Keratinocyte (primary cell): Measurements from ENCODE around the gene ADGRL3. TPM values are rescaled to one million over a fixed set of nuclear protein-coding genes. Genes with fewer than 3 reads are reported as not detected.

Experiments used
- DNase-seq: peaks from one replicate; pipeline ENCODE4 v3.0.0-alpha.2; 2011; ENCODE audit warnings: low read depth, missing footprints, low spot score
- FAIRE-seq: peaks from 2 replicates; lab custom pipeline; 2011; peaks lifted over from hg19 to GRCh38; lab: Jason Lieb, UNC
- H2AFZ ChIP-seq: 2 replicates; pipeline ENCODE4 v1.6.0; 2012; ENCODE audit warnings: low read length, control low read depth, inconsistent platforms; ENCODE audit not compliant: control insufficient read depth
- H3K27ac ChIP-seq: 2 replicates; pipeline ENCODE4 v1.5.1; 2011; ENCODE audit warnings: low read length; ENCODE audit not compliant: control insufficient read depth, insufficient read depth
- H3K27me3 ChIP-seq: 3 replicates; pipeline ENCODE4 v1.6.0; 2011; ENCODE audit warnings: low read length; ENCODE audit not compliant: control insufficient read depth, insufficient read depth; ENCODE audit errors: extremely low read depth
- H3K36me3 ChIP-seq, 2 experiments: 2 replicates in 1 of 2; 3 replicates in 1 of 2; pipeline ENCODE4 v1.5.1; 2011; ENCODE audit warnings: low read length in 2 of 2, mild to moderate bottlenecking in 1 of 2; ENCODE audit not compliant: control insufficient read depth in 2 of 2, insufficient read depth in 2 of 2; ENCODE audit errors: extremely low read depth in 1 of 2
- H3K4me1 ChIP-seq: 3 replicates; pipeline ENCODE4 v1.5.1; 2011; ENCODE audit warnings: low read length; ENCODE audit not compliant: control insufficient read depth, insufficient read depth; ENCODE audit errors: extremely low read depth
- H3K4me2 ChIP-seq: 3 replicates; pipeline ENCODE4 v1.6.0; 2011; ENCODE audit warnings: low read depth, low read length; ENCODE audit not compliant: control insufficient read depth, insufficient read depth; ENCODE audit errors: extremely low read depth
- H3K4me3 ChIP-seq, 3 experiments: fragments of 200-600 bp in 1 of 3; sonication (generic) in 1 of 3; 2 replicates in 2 of 3; 3 replicates in 1 of 3; pipeline ENCODE4 v1.5.1; 2011 to 2016; ENCODE audit warnings: low read length in 3 of 3, mild to moderate bottlenecking in 3 of 3, control low read depth in 2 of 3, inconsistent platforms in 1 of 3, low read depth in 1 of 3, mixed read lengths in 1 of 3, mixed run types in 1 of 3, moderate library complexity in 1 of 3; ENCODE audit not compliant: control insufficient read depth in 2 of 3, insufficient read depth in 2 of 3; ENCODE audit errors: extremely low read depth in 1 of 3
- H3K79me2 ChIP-seq: 2 replicates; pipeline ENCODE4 v1.6.0; 2012; ENCODE audit warnings: low read length; ENCODE audit not compliant: control insufficient read depth, insufficient read depth
- H3K9ac ChIP-seq: 3 replicates; pipeline ENCODE4 v1.6.0; 2011; ENCODE audit warnings: low read length; ENCODE audit not compliant: control insufficient read depth, insufficient read depth; ENCODE audit errors: extremely low read depth
- H3K9me1 ChIP-seq: 3 replicates; pipeline ENCODE4 v1.6.0; 2011; ENCODE audit warnings: low read length; ENCODE audit not compliant: control insufficient read depth, insufficient read depth; ENCODE audit errors: extremely low read depth
- H3K9me3 ChIP-seq: 2 replicates; pipeline ENCODE4 v1.5.1; 2012; ENCODE audit warnings: low read depth, low read length; ENCODE audit not compliant: control insufficient read depth
- H4K20me1 ChIP-seq: 3 replicates; pipeline ENCODE4 v1.6.0; 2011; ENCODE audit warnings: low read length; ENCODE audit not compliant: control insufficient read depth, insufficient read depth; ENCODE audit errors: extremely low read depth
- EZH2 ChIP-seq: IDR thresholded peaks from one replicate; pipeline ENCODE4 v1.6.1; 2012; ENCODE audit warnings: inconsistent platforms, mild to moderate bottlenecking, low read length, moderate library complexity
- dilution Hi-C: fragments of 300-500 bp; cut with MboI; formaldehyde crosslinking; loops from one replicate; pipeline ENCODE4 v1.7.0; 2020; ENCODE audit warnings: low sequenced_read_pairs; ENCODE audit not compliant: extremely low pct_ligation_motif_present
- polyA plus RNA-seq, 5 experiments: library from polyadenylated mRNA; depleted of rRNA in 3 of 5; stranded (reverse) in 3 of 5; stranded (forward) in 1 of 5; unstranded in 1 of 5; fragments of >200 nt; gene quantifications; 1 replicate in 1 of 5; 2 replicates in 3 of 5; 3 replicates in 1 of 5; pipeline versions ENCODE4 v1.2.1 to v1.2.3, GENCODE V29; 2011 to 2012; ENCODE audit warnings: missing spikeins in 2 of 5, low read depth in 1 of 5, low replicate concordance in 1 of 5
- TF ChIP-seq, protein P1 (sequence below), 3 experiments: IDR thresholded peaks in 1 of 3; conservative IDR thresholded peaks in 1 of 3; optimal IDR thresholded peaks in 1 of 3; 2 replicates in 2 of 3; 3 replicates in 1 of 3; pipeline versions ENCODE3 to v1.5.1; 2011; ENCODE audit warnings: low read length in 3 of 3, mild to moderate bottlenecking in 3 of 3, moderate library complexity in 2 of 3, control low read depth in 1 of 3, inconsistent platforms in 1 of 3; ENCODE audit not compliant: insufficient read depth in 2 of 3; ENCODE audit errors: extremely low read depth in 1 of 3

ADGRL3 gene
- polyA plus RNA-seq, 1 donor (not counting 4 experiments of a cell fraction or from before 2014, with no cell fraction given): 0.18 TPM

DNA sequence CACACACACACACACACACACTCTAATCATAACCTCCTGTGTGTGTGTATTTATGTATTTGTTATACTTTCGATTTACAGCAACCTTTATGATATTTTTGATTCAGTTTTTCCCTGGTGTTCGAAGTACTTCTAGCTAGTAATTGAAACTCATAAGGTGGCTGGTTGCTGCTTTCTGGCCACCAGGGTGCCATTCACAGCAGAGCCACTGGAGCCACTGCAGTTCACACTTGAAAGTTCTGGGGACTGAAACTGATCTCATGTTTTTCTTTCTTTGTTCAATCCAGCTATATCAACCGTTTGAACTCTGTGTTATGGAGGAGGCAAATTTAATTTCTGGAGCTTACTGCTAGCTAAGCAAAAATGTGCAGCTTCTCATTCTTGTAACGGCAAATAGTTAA lies 419.4 kb downstream of the ADGRL3 start:
- Histone ChIP-seq H3K4me1 (no peaks in the 10 kb centered on the region), H3K79me2 (no peaks in the 10 kb centered on the region), H3K9me1 (no peaks in the 10 kb centered on the region), H3K27ac (no peak overlapping the region), H3K9me3 (no peaks in the 10 kb centered on the region), H2AFZ (no peak overlapping the region), H4K20me1 (no peaks in the 10 kb centered on the region), H3K4me3 (no peak overlapping the region), H3K36me3 (no peaks in the 10 kb centered on the region), H3K9ac (no peak overlapping the region), H3K27me3 (no peaks in the 10 kb centered on the region), H3K4me2 (no peak overlapping the region)
- FAIRE-seq (no peak), DNase-seq (no peak)
- TF ChIP-seq, protein P1, sequence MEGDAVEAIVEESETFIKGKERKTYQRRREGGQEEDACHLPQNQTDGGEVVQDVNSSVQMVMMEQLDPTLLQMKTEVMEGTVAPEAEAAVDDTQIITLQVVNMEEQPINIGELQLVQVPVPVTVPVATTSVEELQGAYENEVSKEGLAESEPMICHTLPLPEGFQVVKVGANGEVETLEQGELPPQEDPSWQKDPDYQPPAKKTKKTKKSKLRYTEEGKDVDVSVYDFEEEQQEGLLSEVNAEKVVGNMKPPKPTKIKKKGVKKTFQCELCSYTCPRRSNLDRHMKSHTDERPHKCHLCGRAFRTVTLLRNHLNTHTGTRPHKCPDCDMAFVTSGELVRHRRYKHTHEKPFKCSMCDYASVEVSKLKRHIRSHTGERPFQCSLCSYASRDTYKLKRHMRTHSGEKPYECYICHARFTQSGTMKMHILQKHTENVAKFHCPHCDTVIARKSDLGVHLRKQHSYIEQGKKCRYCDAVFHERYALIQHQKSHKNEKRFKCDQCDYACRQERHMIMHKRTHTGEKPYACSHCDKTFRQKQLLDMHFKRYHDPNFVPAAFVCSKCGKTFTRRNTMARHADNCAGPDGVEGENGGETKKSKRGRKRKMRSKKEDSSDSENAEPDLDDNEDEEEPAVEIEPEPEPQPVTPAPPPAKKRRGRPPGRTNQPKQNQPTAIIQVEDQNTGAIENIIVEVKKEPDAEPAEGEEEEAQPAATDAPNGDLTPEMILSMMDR (optimal IDR thresholded peaks at IDR 0.05 in 1 of 3, IDR thresholded peaks at IDR 0.05 in 1 of 3, conservative IDR thresholded peaks at IDR 0.05 in 1 of 3; ENCODE audit: extremely low read depth in 1 of 3, insufficient read depth in 2 of 3, low read length in 3 of 3): peak in 1 of 3 experiments; percentile 23
- TF ChIP-seq EZH2: no peak
- dilution Hi-C loops: no loop called here

DNA sequence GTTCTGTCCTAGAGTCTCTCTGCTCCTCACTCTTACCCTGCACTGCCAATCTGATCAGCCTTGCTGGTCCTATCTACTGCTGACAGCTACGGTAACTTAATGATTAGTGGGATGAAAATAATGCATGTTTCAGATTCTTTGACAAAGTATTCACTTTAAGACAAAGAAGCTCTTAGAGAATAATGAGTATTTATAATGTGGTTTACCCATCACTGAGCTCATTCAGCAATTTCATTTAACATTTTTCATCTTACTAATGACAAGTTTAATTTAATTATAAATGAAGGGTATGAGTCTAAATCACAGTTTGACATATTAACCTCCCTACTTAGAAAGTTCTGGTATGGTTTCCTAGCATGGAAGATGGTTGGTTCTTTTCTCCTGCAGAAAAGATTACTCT lies 428.2 kb downstream of the ADGRL3 start:
- dilution Hi-C loops: no loop called here
- TF ChIP-seq EZH2: no peak
- TF ChIP-seq, protein P1 (optimal IDR thresholded peaks at IDR 0.05 in 1 of 3, IDR thresholded peaks at IDR 0.05 in 1 of 3, conservative IDR thresholded peaks at IDR 0.05 in 1 of 3; ENCODE audit: extremely low read depth in 1 of 3, insufficient read depth in 2 of 3, low read length in 3 of 3): no peak
- FAIRE-seq: no peak

More for the DNA sequence above, 428.2 kb downstream of the ADGRL3 start:
- Histone ChIP-seq H3K9ac (no peak overlapping the region), H3K36me3 (no peaks in the 10 kb centered on the region), H4K20me1 (no peaks in the 10 kb centered on the region), H3K27ac (no peak overlapping the region), H3K9me3 (no peaks in the 10 kb centered on the region), H3K4me3 (no peak overlapping the region), H3K9me1 (no peaks in the 10 kb centered on the region), H3K27me3 (no peaks in the 10 kb centered on the region), H2AFZ (no peak overlapping the region), H3K4me1 (no peaks in the 10 kb centered on the region), H3K79me2 (no peaks in the 10 kb centered on the region), H3K4me2 (no peak overlapping the region)
- DNase-seq: no peak
